ENCODE data around the gene NDUFS8. TPM values are rescaled to one million over a fixed set of nuclear protein-coding genes. Genes with fewer than 3 reads are reported as not detected.

Gene NDUFS8
- total RNA-seq, 1 experiment from 2014 or later, result 214 TPM

DNA sequence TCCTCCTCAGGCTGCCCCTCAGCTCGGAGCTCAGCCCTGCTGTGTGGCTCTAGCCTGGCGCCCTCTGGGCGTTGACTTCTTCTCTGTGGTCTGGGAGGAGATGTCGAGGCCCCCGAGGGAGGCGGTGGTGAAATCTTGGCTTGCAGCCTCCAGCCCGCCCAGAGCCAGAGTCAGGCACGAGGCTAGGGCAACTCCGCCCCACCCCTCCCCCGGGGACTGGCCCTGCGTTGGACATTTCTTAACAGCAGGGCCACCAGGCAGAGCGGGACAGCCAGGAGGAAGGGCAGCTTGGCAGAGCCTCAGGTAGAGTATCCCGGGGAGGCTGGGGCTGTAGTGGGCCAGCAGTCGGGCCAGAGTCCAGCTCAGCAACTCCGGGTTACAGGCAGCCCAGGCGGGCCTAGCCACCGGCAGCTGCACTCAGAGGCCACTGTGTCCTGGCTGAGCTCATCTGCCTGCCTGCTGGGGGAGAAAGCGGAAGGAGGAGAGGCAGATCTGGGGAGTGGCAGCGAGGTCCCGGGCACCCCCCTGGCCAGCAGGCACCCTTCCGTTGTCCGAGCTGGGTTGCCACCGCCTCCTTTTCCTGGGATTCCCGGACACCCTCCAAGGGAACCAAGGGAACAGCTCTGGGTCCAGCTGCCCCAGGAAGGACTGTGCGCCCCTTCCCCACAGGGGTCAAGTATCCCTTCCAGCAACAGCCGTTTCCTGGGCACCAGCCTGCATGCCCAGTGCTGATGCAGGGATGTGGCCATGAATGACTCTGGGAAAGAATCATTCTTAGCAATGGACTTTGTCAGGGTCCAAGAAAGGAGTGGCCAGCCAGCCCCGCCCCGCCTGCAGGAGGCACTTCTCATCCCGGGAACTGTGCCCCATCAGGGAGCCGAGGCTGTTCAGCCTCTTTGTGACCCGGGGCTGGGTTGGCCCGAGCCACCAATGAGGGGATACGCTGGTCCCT, 20.1 kb upstream of the NDUFS8 start, which contains the start of gene ALDH3B1:
TSS of gene ALDH3B1 (plus strand) at position 238 of the 952 bp plus-strand sequence. CDS start 4,971 bp downstream, outside the sequence.
- no peak within 1 kb of the TSS for H2AFZ ChIP-seq (ENCODE audit: low read length)
- peak within 1 kb of the TSS in 1 of 3 experiments; percentile 28; a peak in 1 of 7 replicates for H3K27ac Mint-ChIP-seq
- H4K8ac ChIP-seq (replicated peaks; ENCODE audit: insufficient read length, low read depth, low read length), result no peak within 1 kb of the TSS
- no peak within 1 kb of the TSS for H2BK15ac ChIP-seq (ENCODE audit: low read depth, low read length)
- no peak within 1 kb of the TSS for H4K5ac ChIP-seq (ENCODE audit: insufficient read length, low read depth, low read length)
- H3K4me3 Mint-ChIP-seq, result no peak within 1 kb of the TSS; a peak in 1 of 5 replicates
- peaks cover 2% of the 10 kb centered on the region for H3K27me3 Mint-ChIP-seq (ENCODE audit: low read depth)
- H3K4me1 Mint-ChIP-seq, result peaks cover 12 to 31% of the 10 kb centered on the region in 2 experiments
- H3K4ac ChIP-seq (ENCODE audit: low read depth, low read length), result no peak within 1 kb of the TSS
- peak; percentile 62 for DNase-seq
- no peaks in the 10 kb centered on the region for H3K79me2 ChIP-seq (ENCODE audit: insufficient read depth, low read length)
- TF ChIP-seq CTCF (conservative IDR thresholded peaks at IDR 0.05), result no peak
- no peak within 1 kb of the TSS for H3T11ph ChIP-seq (ENCODE audit: low read length)
- H2BK20ac ChIP-seq (ENCODE audit: low read depth, low read length, poor library complexity, severe bottlenecking), result no peak within 1 kb of the TSS
- no peak within 1 kb of the TSS for H3K4me2 ChIP-seq (ENCODE audit: insufficient read depth, insufficient read length, low read length)
- no peak within 1 kb of the TSS for H3K23ac ChIP-seq (ENCODE audit: insufficient read length, low read depth, low read length)
- H4K91ac ChIP-seq (ENCODE audit: insufficient read length, low read depth, low read length), result no peak within 1 kb of the TSS
- H4K20me1 ChIP-seq (ENCODE audit: control insufficient read depth, insufficient read depth, insufficient read length), result no peaks in the 10 kb centered on the region
- H3K9me3 ChIP-seq (ENCODE audit: control insufficient read depth, low read depth, low read length), result no peaks in the 10 kb centered on the region
- no peak within 1 kb of the TSS for H2BK120ac ChIP-seq (ENCODE audit: low read depth, low read length, poor library complexity, severe bottlenecking)
- peaks cover 0 to 5% of the 10 kb centered on the region in 2 experiments; a peak in 1 of 5 replicates for H3K9me3 Mint-ChIP-seq
- no peaks in the 10 kb centered on the region for H3K4me1 ChIP-seq (ENCODE audit: insufficient read depth, low read length)
- H2BK5ac ChIP-seq (ENCODE audit: insufficient read length, low read length), result no peak within 1 kb of the TSS
- H3K27ac ChIP-seq (ENCODE audit: insufficient read length, low read depth, low read length), result no peak within 1 kb of the TSS
- no peaks in the 10 kb centered on the region for H3K36me3 Mint-ChIP-seq (ENCODE audit: insufficient read depth in 1 of 3, low read depth in 3 of 3)
- H3K9ac ChIP-seq (ENCODE audit: extremely low read depth, insufficient read length, low read length), result no peak within 1 kb of the TSS
- no peak within 1 kb of the TSS for H2BK12ac ChIP-seq (ENCODE audit: insufficient read length, low read depth, low read length)
- peak within 1 kb of the TSS; percentile 50 for H3K18ac ChIP-seq (ENCODE audit: insufficient read length, low read depth, low read length)
- no peaks in the 10 kb centered on the region for H3K79me1 ChIP-seq (ENCODE audit: insufficient read depth, low read depth, low read length, poor library complexity, severe bottlenecking)
- H3K14ac ChIP-seq (ENCODE audit: insufficient read depth, low read length), result peak within 1 kb of the TSS; percentile 73
- H2AK5ac ChIP-seq (ENCODE audit: insufficient read length, low read length), result no peak within 1 kb of the TSS
- no peaks in the 10 kb centered on the region for H3K23me2 ChIP-seq (ENCODE audit: insufficient read length, low read depth, low read length, poor library complexity, severe bottlenecking)
- H3K27me3 ChIP-seq (ENCODE audit: insufficient read depth, low read length), result no peaks in the 10 kb centered on the region
- H3K56ac ChIP-seq (ENCODE audit: insufficient read length, low read depth, low read length), result no peak within 1 kb of the TSS
- no CpG with 5 or more reads among the region's 33 CpGs for WGBS (ENCODE audit: extremely low coverage, insufficient read length, low lambda C conversion rate)
